ENCODE measurements around the gene THRB.

GRCh38 chr3:24497942-24498341, 3.3 kb upstream of the THRB start:
- TF ChIP-seq CTCF (IDR thresholded peaks at IDR 0.05) (no peak), POLR2A (IDR thresholded peaks at IDR 0.05) (no peak)

All from heart left ventricle (tissue), 13 donors.